ENCODE results near the gene POM121C. TPM values are rescaled to one million over a fixed set of nuclear protein-coding genes. Genes with fewer than 3 reads are reported as not detected.
"Not testable (repeated sequence)": the region's sequence is repeated elsewhere in the genome, so short reads cannot be mapped to it uniquely, and the experiment has no call there.

The POM121C gene
- total RNA-seq, 3 donors from 2014 or later (not counting 1 experiment from before 2014, with no cell fraction given): 108 to 136 (median 112) TPM

DNA sequence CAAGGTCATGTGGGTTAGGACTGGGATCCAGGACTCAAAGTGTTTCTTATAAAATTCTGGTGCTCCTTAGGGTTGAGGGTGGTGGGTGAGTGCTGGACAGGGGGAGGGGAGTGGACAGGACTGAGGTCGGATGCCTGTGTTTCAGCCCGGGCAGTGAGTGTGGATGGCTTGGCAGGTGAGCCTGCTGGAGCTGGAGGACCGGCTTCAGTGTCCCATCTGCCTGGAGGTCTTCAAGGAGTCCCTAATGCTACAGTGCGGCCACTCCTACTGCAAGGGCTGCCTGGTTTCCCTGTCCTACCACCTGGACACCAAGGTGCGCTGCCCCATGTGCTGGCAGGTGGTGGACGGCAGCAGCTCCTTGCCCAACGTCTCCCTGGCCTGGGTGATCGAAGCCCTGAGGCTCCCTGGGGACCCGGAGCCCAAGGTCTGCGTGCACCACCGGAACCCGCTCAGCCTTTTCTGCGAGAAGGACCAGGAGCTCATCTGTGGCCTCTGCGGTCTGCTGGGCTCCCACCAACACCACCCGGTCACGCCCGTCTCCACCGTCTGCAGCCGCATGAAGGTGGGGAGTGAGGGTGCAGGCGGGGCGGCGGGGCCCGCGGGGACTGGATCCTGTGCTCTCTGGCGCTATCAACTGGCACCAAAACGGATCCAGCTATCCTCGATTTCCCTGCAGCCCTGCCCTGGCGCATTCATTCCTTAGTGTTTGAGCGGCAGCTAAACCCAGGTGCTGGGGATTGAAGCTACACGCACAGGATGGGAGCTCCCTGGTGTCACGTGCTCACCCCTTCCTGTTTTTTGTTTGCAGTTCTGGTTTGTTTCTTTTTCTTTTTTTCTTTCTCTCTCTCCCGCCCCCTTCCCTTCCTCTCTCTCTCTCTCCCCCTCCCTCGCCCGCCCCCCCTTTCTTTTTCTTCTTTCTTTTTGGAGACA is 87.1 kb downstream of the POM121C start:
- DNase-seq; H3K27ac Mint-ChIP-seq; H3K36me3 ChIP-seq (ENCODE audit: control insufficient read depth, insufficient read depth, low read length); H3K4me1 Mint-ChIP-seq; H3K9me3 Mint-ChIP-seq; H3K4me3 Mint-ChIP-seq; H3K9me3 ChIP-seq (ENCODE audit: control insufficient read depth, insufficient read depth, low read length); intact Hi-C loops (cut with micrococcal nuclease); H3K27me3 Mint-ChIP-seq (ENCODE audit: low read depth in 2 of 2); H3K36me3 Mint-ChIP-seq; H3K4me1 ChIP-seq (ENCODE audit: control insufficient read depth, insufficient read depth, low read length); H3K27me3 ChIP-seq (ENCODE audit: control insufficient read depth, insufficient read depth, low read length); H3K27ac ChIP-seq (ENCODE audit: low read length); H3K4me3 ChIP-seq (ENCODE audit: low read length): not testable (repeated sequence)
- WGBS (ENCODE audit: insufficient coverage): no CpG with 5 or more reads among the region's 34 CpGs
- ATAC-seq: peak; percentile 73 to 81 (median 74)

DNA sequence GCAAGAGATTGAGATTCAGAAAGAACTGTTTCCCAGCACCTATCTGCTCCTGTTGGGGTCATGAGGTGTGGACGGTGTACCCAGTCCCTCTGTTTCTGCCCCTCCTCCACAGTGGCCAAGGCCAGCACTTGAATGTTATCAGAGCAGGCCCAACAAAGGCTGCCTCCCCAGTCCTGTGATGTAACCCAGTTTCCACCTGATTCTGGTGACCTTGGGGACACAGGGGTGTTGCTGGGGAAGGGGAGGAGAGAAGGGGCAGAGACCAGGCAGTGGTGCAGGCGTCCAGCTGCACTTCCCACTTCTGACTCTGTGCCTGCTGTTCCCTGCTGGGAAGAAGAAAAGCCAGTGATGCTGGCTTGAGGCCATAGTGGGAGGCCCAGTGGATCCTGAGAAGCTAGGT is 88.2 kb downstream of the POM121C start:
- H3K36me3 ChIP-seq (ENCODE audit: control insufficient read depth, insufficient read depth, low read length); H3K27ac Mint-ChIP-seq; H3K4me3 ChIP-seq (ENCODE audit: low read length); H3K9me3 Mint-ChIP-seq; H3K4me1 Mint-ChIP-seq; H3K4me1 ChIP-seq (ENCODE audit: control insufficient read depth, insufficient read depth, low read length); H3K27me3 ChIP-seq (ENCODE audit: control insufficient read depth, insufficient read depth, low read length); intact Hi-C loops (cut with micrococcal nuclease); H3K36me3 Mint-ChIP-seq; DNase-seq; H3K27ac ChIP-seq (ENCODE audit: low read length); ATAC-seq; H3K9me3 ChIP-seq (ENCODE audit: control insufficient read depth, insufficient read depth, low read length); H3K4me3 Mint-ChIP-seq; H3K27me3 Mint-ChIP-seq (ENCODE audit: low read depth in 2 of 2): not testable (repeated sequence)
- WGBS (ENCODE audit: insufficient coverage): no CpG with 5 or more reads among the region's 2 CpGs

DNA sequence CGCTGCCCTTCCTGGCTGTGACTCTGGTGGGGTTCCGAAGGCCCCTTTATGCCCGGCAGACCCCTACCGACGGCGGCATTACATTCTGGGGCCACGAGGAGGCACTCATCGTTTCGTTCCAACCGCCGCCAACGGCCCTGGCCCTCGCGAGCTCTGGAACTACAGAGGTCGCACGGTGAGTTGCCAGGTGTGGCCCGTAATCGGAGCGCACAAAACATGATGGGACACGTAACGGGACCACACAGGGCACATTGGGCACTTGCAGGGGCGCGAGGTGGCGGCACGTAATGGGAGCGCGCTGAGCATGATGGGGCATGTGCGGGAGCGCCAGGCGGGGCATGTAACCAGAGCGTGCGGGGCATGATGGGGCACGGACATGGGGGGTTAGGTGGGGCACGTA is 90.8 kb downstream of the POM121C start, which contains the start of gene TRIM73:
TRIM73 (plus strand) TSS at position 301 of the 400 bp plus-strand sequence. CDS start 3,305 bp downstream, outside the sequence.
- H3K36me3 Mint-ChIP-seq: not testable (repeated sequence)

DNA sequence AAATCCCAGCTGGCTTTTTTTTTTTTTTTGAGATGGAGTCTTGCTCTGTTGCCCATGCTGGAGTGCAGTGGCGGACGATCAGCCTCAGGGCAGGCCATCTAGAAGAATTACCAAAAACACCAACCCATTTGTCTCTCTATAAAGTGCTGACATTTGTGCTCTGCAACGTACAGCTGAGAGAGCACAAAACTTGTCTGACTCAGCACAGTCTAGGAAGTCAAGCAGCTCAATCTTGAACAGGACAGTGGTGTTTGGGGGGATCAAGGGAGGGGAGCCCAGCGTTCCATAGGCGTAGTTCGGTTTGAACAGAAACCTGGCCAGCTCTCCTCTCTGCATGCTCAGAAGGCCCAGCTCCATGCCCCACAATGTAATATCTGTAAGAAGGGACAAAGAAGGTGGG is 92.9 kb downstream of the POM121C start:
- H3K36me3 Mint-ChIP-seq; H3K4me3 ChIP-seq (ENCODE audit: low read length); H3K9me3 ChIP-seq (ENCODE audit: control insufficient read depth, insufficient read depth, low read length); H3K36me3 ChIP-seq (ENCODE audit: control insufficient read depth, insufficient read depth, low read length); H3K4me1 Mint-ChIP-seq; ATAC-seq; H3K27ac ChIP-seq (ENCODE audit: low read length); H3K4me3 Mint-ChIP-seq; H3K4me1 ChIP-seq (ENCODE audit: control insufficient read depth, insufficient read depth, low read length); intact Hi-C loops (cut with micrococcal nuclease); H3K27me3 ChIP-seq (ENCODE audit: control insufficient read depth, insufficient read depth, low read length); H3K27ac Mint-ChIP-seq; H3K27me3 Mint-ChIP-seq (ENCODE audit: low read depth in 2 of 2); DNase-seq; H3K9me3 Mint-ChIP-seq: not testable (repeated sequence)
- no CpG with 5 or more reads among the region's 6 CpGs for WGBS (ENCODE audit: insufficient coverage)

More for the DNA sequence above, 90.8 kb downstream of the POM121C start, which contains the start of gene TRIM73:
- H3K36me3 ChIP-seq (ENCODE audit: control insufficient read depth, insufficient read depth, low read length); H3K27ac Mint-ChIP-seq; H3K9me3 ChIP-seq (ENCODE audit: control insufficient read depth, insufficient read depth, low read length); H3K27me3 Mint-ChIP-seq (ENCODE audit: low read depth in 2 of 2); H3K4me3 Mint-ChIP-seq; H3K4me1 ChIP-seq (ENCODE audit: control insufficient read depth, insufficient read depth, low read length); H3K9me3 Mint-ChIP-seq; ATAC-seq; DNase-seq; H3K4me3 ChIP-seq (ENCODE audit: low read length); H3K27me3 ChIP-seq (ENCODE audit: control insufficient read depth, insufficient read depth, low read length); intact Hi-C loops (cut with micrococcal nuclease); H3K4me1 Mint-ChIP-seq; H3K27ac ChIP-seq (ENCODE audit: low read length): not testable (repeated sequence)
- WGBS (ENCODE audit: insufficient coverage): no CpG with 5 or more reads among the region's 34 CpGs

DNA sequence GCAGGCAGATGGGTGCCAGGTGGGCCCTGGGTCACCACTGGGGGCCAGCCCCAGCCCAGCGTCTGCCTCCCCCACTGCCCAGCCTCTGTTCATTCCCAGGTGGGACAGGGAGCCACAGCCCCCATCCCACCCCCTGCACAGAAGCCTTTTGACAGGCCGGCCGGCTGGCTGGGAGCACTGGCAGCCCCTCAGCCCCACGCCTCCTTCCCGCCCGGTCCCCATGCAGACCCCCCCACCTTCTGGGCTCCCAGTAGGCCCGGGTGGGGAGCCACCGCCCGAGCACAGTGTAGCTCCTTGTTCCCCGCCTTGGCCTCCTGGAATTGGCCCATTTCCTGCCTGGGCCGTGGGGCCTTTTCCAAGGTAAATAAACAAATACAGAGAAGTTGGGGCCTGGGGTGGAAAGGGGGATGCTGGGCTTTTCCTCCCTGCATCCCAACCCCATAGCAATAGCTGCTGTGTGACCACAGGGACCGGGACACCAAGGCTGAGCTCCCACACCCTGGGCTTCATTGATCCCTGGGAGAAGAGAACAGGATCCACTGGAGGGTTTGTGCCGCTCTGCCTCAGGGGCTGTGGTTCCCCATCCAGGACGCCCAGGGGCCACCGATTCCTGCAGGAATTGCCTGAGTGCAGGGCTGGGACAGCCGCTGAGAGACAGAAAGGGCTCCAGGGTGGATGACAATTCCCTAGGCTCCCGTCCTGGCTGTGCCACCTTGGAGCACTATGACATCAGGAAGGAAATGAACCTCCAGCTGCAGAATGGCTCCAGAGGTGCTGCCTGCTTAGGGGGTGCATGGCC is 111.4 kb downstream of the POM121C start:
- H3K27me3 ChIP-seq (ENCODE audit: control insufficient read depth, insufficient read depth, low read length); H3K27me3 Mint-ChIP-seq (ENCODE audit: low read depth in 2 of 2); H3K4me3 ChIP-seq (ENCODE audit: low read length); DNase-seq; H3K4me3 Mint-ChIP-seq; ATAC-seq; intact Hi-C loops (cut with micrococcal nuclease); H3K9me3 Mint-ChIP-seq; H3K4me1 ChIP-seq (ENCODE audit: control insufficient read depth, insufficient read depth, low read length); H3K9me3 ChIP-seq (ENCODE audit: control insufficient read depth, insufficient read depth, low read length); H3K27ac Mint-ChIP-seq; H3K36me3 ChIP-seq (ENCODE audit: control insufficient read depth, insufficient read depth, low read length); H3K36me3 Mint-ChIP-seq; H3K4me1 Mint-ChIP-seq; H3K27ac ChIP-seq (ENCODE audit: low read length): not testable (repeated sequence)
- WGBS (ENCODE audit: insufficient coverage): no CpG with 5 or more reads among the region's 17 CpGs

DNA sequence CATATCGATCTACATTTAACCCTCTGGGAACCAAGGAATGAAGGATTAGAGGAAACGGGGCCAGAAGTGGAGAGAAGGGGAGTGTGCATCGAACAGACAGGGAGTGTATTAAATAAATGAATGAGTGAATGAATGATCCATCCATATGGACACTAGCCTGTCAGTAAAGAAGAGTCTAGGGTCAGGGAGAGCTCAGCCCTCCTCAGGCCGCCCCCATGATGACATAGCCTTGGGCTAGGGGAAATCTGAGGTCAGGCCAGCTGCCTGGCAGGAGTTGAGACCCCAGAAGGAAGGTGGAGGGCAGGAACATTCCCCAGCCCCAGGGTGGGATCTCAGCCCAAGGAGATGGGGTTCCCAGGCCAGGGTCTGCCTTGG is 112.0 kb downstream of the POM121C start:
- H3K4me3 Mint-ChIP-seq; DNase-seq; H3K36me3 ChIP-seq (ENCODE audit: control insufficient read depth, insufficient read depth, low read length); ATAC-seq; H3K27me3 Mint-ChIP-seq (ENCODE audit: low read depth in 2 of 2); H3K4me1 Mint-ChIP-seq; H3K9me3 Mint-ChIP-seq; H3K4me3 ChIP-seq (ENCODE audit: low read length); H3K9me3 ChIP-seq (ENCODE audit: control insufficient read depth, insufficient read depth, low read length); H3K36me3 Mint-ChIP-seq; H3K27ac Mint-ChIP-seq; H3K27me3 ChIP-seq (ENCODE audit: control insufficient read depth, insufficient read depth, low read length); intact Hi-C loops (cut with micrococcal nuclease); H3K27ac ChIP-seq (ENCODE audit: low read length); H3K4me1 ChIP-seq (ENCODE audit: control insufficient read depth, insufficient read depth, low read length): not testable (repeated sequence)
- no CpG with 5 or more reads among the region's 4 CpGs for WGBS (ENCODE audit: insufficient coverage)

DNA sequence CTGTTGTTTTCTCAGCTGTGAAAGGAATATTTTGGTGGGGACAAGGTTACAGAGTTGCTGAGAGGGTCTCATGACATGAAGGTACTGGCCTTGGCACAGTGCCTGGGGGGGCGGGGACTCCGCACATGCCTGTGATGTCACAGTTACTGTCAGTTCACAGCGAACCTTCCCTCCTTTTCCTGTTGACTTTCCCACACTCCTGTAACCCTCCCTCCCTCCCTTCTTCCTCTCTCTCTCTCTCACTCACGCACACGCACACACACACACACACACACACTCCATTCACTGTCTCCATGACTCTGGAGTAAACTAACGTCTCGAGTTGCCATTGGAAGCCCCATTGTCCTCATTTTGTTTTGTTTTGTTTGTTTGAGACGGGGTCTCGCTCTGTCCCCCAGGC is 118.8 kb downstream of the POM121C start:
- no CpG with 5 or more reads among the region's 9 CpGs for WGBS (ENCODE audit: insufficient coverage)
- H3K4me1 ChIP-seq (ENCODE audit: control insufficient read depth, insufficient read depth, low read length); intact Hi-C loops (cut with micrococcal nuclease); DNase-seq; H3K4me3 ChIP-seq (ENCODE audit: low read length); H3K4me1 Mint-ChIP-seq; H3K9me3 Mint-ChIP-seq; H3K9me3 ChIP-seq (ENCODE audit: control insufficient read depth, insufficient read depth, low read length); H3K4me3 Mint-ChIP-seq; H3K27me3 Mint-ChIP-seq (ENCODE audit: low read depth in 2 of 2); H3K27me3 ChIP-seq (ENCODE audit: control insufficient read depth, insufficient read depth, low read length); H3K36me3 Mint-ChIP-seq; ATAC-seq; H3K27ac Mint-ChIP-seq; H3K36me3 ChIP-seq (ENCODE audit: control insufficient read depth, insufficient read depth, low read length); H3K27ac ChIP-seq (ENCODE audit: low read length): not testable (repeated sequence)
